Iris pigment epithelial cell (primary cell): ENCODE measurements around the gene MMP15.
"Not testable (repeated sequence)": the region's sequence is repeated elsewhere in the genome, so short reads cannot be mapped to it uniquely, and the experiment has no call there.

Experiments
- DNase-seq: peaks from one replicate; pipeline ENCODE4 v3.0.0-alpha.2; 2011; ENCODE audit warnings: low read depth

Gene MMP15

GRCh38 chr16:58025351-58026138, at the start of gene MMP15:
Gene MMP15, plus strand, starts transcription at chr16:58025754. Its CDS starts 597 bp downstream, at chr16:58026351.
- DNase-seq, result peak; percentile 77

GRCh38 chr16:57976331-57976796, 49.2 kb upstream of the MMP15 start:
- DNase-seq, result no peak

- DNase-seq, result no peak
Measured at GRCh38 chr16:57977418-57978069, 48.0 kb upstream of the MMP15 start.

- not testable (repeated sequence) for DNase-seq
Measured at GRCh38 chr16:57978070-57978465, 47.5 kb upstream of the MMP15 start.

- DNase-seq, result no peak
Measured at GRCh38 chr16:57979006-57979585, 46.5 kb upstream of the MMP15 start.

GRCh38 chr16:57981636-57982035, 43.9 kb upstream of the MMP15 start:
- no peak for DNase-seq

- no peak for DNase-seq
Measured at GRCh38 chr16:57982385-57982784, 43.2 kb upstream of the MMP15 start.

- peak; percentile 71 for DNase-seq
Measured at GRCh38 chr16:57984443-57985203, 40.9 kb upstream of the MMP15 start.

GRCh38 chr16:57985204-57986181, 40.1 kb upstream of the MMP15 start:
- DNase-seq, result no peak

GRCh38 chr16:57986196-57986595, 39.4 kb upstream of the MMP15 start:
- no peak for DNase-seq

- DNase-seq, result no peak
Measured at GRCh38 chr16:57987441-57988177, 37.9 kb upstream of the MMP15 start.

GRCh38 chr16:57988929-57989328, 36.6 kb upstream of the MMP15 start:
- no peak for DNase-seq

GRCh38 chr16:57991551-57992059, 33.9 kb upstream of the MMP15 start:
- no peak for DNase-seq

- DNase-seq, result no peak
Measured at GRCh38 chr16:57992084-57992483, 33.5 kb upstream of the MMP15 start.

- DNase-seq, result no peak
Measured at GRCh38 chr16:57993438-57993837, 32.1 kb upstream of the MMP15 start.

GRCh38 chr16:57993897-57994296, 31.7 kb upstream of the MMP15 start:
- no peak for DNase-seq

- DNase-seq, result no peak
Measured at GRCh38 chr16:57994361-57994760, 31.2 kb upstream of the MMP15 start.

GRCh38 chr16:57994778-57995177, 30.8 kb upstream of the MMP15 start:
- DNase-seq, result peak; percentile 51

GRCh38 chr16:57995721-57996405, 29.7 kb upstream of the MMP15 start:
- no peak for DNase-seq
